A549 (cell line): ENCODE results near the gene CHRNB2. TPM values are rescaled to one million over a fixed set of nuclear protein-coding genes. Genes with fewer than 3 reads are reported as not detected.

Source experiments
- ATAC-seq, 2 experiments: fragments of 200-7000 bp in 1 of 2; fragments of >200 bp in 1 of 2; cut with Nextera tagmentation in 1 of 2; cut with Tn5 transposase in 1 of 2; 3 replicates each; pipeline versions ENCODE4 v1.8.0 to v1.9.1; 2018 to 2020; ENCODE audit warnings: mild to moderate bottlenecking in 1 of 2, moderate library complexity in 1 of 2
- CTCF ChIA-PET: fragments of 300-600 bp; sonication (Branson Sonifier 250); formaldehyde crosslinking; extraction: SDS; loops from one replicate; lab custom pipeline; 2021; ENCODE audit warnings: antibody characterized with exemption, inconsistent platforms; lab: Yijun Ruan, JAX
- POLR2A ChIA-PET: fragments of 350-600 bp; formaldehyde crosslinking; extraction: SDS; loops from one replicate; lab custom pipeline; 2021; ENCODE audit warnings: antibody characterized with exemption, inconsistent platforms; lab: Yijun Ruan, JAX
- DNase-seq, 2 experiments: peaks; one replicate each; pipeline versions ENCODE4 v3.0.0 to v3.0.0-alpha.2; 2011 to 2016; ENCODE audit warnings: low read depth in 1 of 2, low spot score in 1 of 2
- FAIRE-seq: peaks from 2 replicates; lab custom pipeline; 2011; peaks lifted over from hg19 to GRCh38; lab: Jason Lieb, UNC
- H3K27ac ChIP-seq, 2 experiments: fragments of >200 bp; sonication (Bioruptor Twin); formaldehyde crosslinking; 3 replicates each; pipeline ENCODE4 v1.5.1; 2016 to 2017
- H3K4me1 ChIP-seq: fragments of >200 bp; sonication (Bioruptor Twin); formaldehyde crosslinking; 3 replicates; pipeline ENCODE4 v1.6.1; 2016
- H3K4me2 ChIP-seq: fragments of >200 bp; sonication (Bioruptor Twin); formaldehyde crosslinking; 3 replicates; pipeline ENCODE4 v1.6.1; 2016
- H3K4me3 ChIP-seq: fragments of >200 bp; sonication (Bioruptor Twin); formaldehyde crosslinking; 3 replicates; pipeline ENCODE4 v1.5.1; 2016
- H3K9me3 ChIP-seq: fragments of >200 bp; sonication (Bioruptor Twin); formaldehyde crosslinking; 3 replicates; pipeline ENCODE4 v1.6.1; 2016
- ATOH8 ChIP-seq: fragments of 250-450 bp; sonication (Bioruptor Pico); IDR thresholded peaks from 2 replicates; pipeline ENCODE4 v1.5.0; 2020; ENCODE audit warnings: low read depth, mild to moderate bottlenecking, moderate library complexity
- BHLHE40 ChIP-seq: IDR thresholded peaks from 2 replicates; pipeline ENCODE4 v1.6.1; 2012; ENCODE audit warnings: low read depth, low read length, inconsistent platforms
- CBX8 ChIP-seq: fragments of 200-600 bp; sonication (generic); IDR thresholded peaks from 2 replicates; pipeline ENCODE4 v1.6.1; 2016
- CEBPB ChIP-seq, 2 experiments: fragments of >200 bp in 1 of 2; sonication (Bioruptor Twin) in 1 of 2; formaldehyde crosslinking in 1 of 2; IDR thresholded peaks; 2 replicates each; pipeline ENCODE4 v1.6.1; 2012 to 2016
- EHF ChIP-seq: fragments of 250-450 bp; sonication (Bioruptor Pico); IDR thresholded peaks from 2 replicates; pipeline ENCODE4 v1.5.0; 2020; ENCODE audit warnings: mild to moderate bottlenecking
- ELK1 ChIP-seq: fragments of 150-350 bp; IDR thresholded peaks from 2 replicates; pipeline ENCODE4 v1.6.1; 2014; ENCODE audit warnings: low read depth, mild to moderate bottlenecking, low read length
- FOSB ChIP-seq: fragments of 250-450 bp; sonication (Bioruptor Pico); IDR thresholded peaks from 2 replicates; pipeline ENCODE4 v1.5.0; 2020; ENCODE audit warnings: mild to moderate bottlenecking, moderate library complexity
- FOXS1 ChIP-seq: fragments of 250-450 bp; sonication (Bioruptor Pico); IDR thresholded peaks from 2 replicates; pipeline ENCODE4 v1.5.0; 2020; ENCODE audit warnings: mild to moderate bottlenecking, moderate library complexity
- HDAC2 ChIP-seq: fragments of 200-600 bp; sonication (generic); IDR thresholded peaks from 2 replicates; pipeline ENCODE4 v1.6.1; 2016
- HES2 ChIP-seq: fragments of >200 bp; sonication (Bioruptor Twin); formaldehyde crosslinking; IDR thresholded peaks from 2 replicates; pipeline ENCODE4 v1.6.1; 2016
- HOXA7 ChIP-seq: fragments of 250-450 bp; sonication (Bioruptor Pico); IDR thresholded peaks from 2 replicates; pipeline ENCODE4 v1.5.0; 2020; ENCODE audit warnings: mild to moderate bottlenecking, moderate library complexity
- HOXB5 ChIP-seq: fragments of 250-450 bp; sonication (Bioruptor Pico); IDR thresholded peaks from 2 replicates; pipeline ENCODE4 v1.5.0; 2020; ENCODE audit warnings: mild to moderate bottlenecking, moderate library complexity
- KDM5A ChIP-seq: fragments of 200-600 bp; sonication (generic); IDR thresholded peaks from 2 replicates; pipeline ENCODE4 v1.6.1; 2016; ENCODE audit warnings: antibody characterized with exemption, mild to moderate bottlenecking
- MAX ChIP-seq: IDR thresholded peaks from 2 replicates; pipeline ENCODE4 v1.6.1; 2012
- MYC ChIP-seq: IDR thresholded peaks from 2 replicates; pipeline ENCODE4 v1.6.1; 2012; ENCODE audit warnings: mild to moderate bottlenecking, inconsistent platforms, low read length, improper control_type of control experiment, borderline replicate concordance
- NR3C1 ChIP-seq: fragments of >200 bp; sonication (Bioruptor Twin); formaldehyde crosslinking; IDR thresholded peaks from 3 replicates; pipeline ENCODE4 v1.6.1; 2017
- RAD21 ChIP-seq, 2 experiments: fragments of >200 bp in 1 of 2; sonication (Bioruptor Twin) in 1 of 2; formaldehyde crosslinking in 1 of 2; IDR thresholded peaks in 1 of 2; conservative IDR thresholded peaks in 1 of 2; 2 replicates in 1 of 2; 3 replicates in 1 of 2; pipeline ENCODE4 v1.6.1; 2012 to 2018; ENCODE audit warnings: inconsistent platforms in 1 of 2
- RFX5 ChIP-seq: fragments of 450-650 bp; IDR thresholded peaks from 2 replicates; pipeline ENCODE4 v1.7.1; 2014; ENCODE audit warnings: antibody characterized with exemption, mild to moderate bottlenecking, moderate library complexity
- TFCP2L1 ChIP-seq: fragments of 250-450 bp; sonication (Bioruptor Pico); IDR thresholded peaks from 2 replicates; pipeline ENCODE4 v1.5.0; 2021; ENCODE audit warnings: mild to moderate bottlenecking
- ZFP36 ChIP-seq: fragments of 450-650 bp; IDR thresholded peaks from 2 replicates; pipeline ENCODE4 v1.6.1; 2014; ENCODE audit warnings: borderline replicate concordance; ENCODE audit not compliant: partially characterized antibody
- WGBS: methylation state at CpG from one replicate; pipeline ENCODE4 v1.1.6; 2017; ENCODE audit errors: missing lambda C conversion rate; 5-methylcytosine and 5-hydroxymethylcytosine counted together
- polyA plus RNA-seq, 4 experiments: library from polyadenylated mRNA; depleted of rRNA in 3 of 4; stranded (reverse); fragments of >200 nt; fragmentation: RNase III in 1 of 4; extraction: RNeasy Plus Mini Kit Qiagen cat#74134 plus additional on column Dnase treatment in 1 of 4; gene quantifications; 2 replicates in 3 of 4; 3 replicates in 1 of 4; pipeline ENCODE4 v1.2.3, GENCODE V29; 2011 to 2017

The CHRNB2 gene
- polyA plus RNA-seq, 2 of the 4 experiments (the other 2 are of a cell fraction), result 0.21 TPM

GRCh38 chr1:154621875-154622274 lies 54.3 kb downstream of the CHRNB2 start:
- TF ChIP-seq CEBPB (IDR thresholded peaks at IDR 0.05), result no peak
- no peak for TF ChIP-seq RAD21 (conservative IDR thresholded peaks at IDR 0.05 in 1 of 2, IDR thresholded peaks at IDR 0.05 in 1 of 2)
- TF ChIP-seq HES2, result no peak
- TF ChIP-seq HOXB5 (CRISPR knock-in tag), result no peak
- no peak for TF ChIP-seq KDM5A
- TF ChIP-seq MAX, result no peak
- DNase-seq, result no peak
- 84% methylated on average over 5 of the region's 5 CpGs for WGBS
- Histone ChIP-seq H3K27ac (no peak overlapping the region), H3K9me3 (no peaks in the 10 kb centered on the region), H3K4me1 (peaks cover 6% of the 10 kb centered on the region; the same call in 1 of the 3 replicates), H3K4me3 (no peak overlapping the region), H3K4me2 (no peak overlapping the region)
- CTCF ChIA-PET, result no interaction called here
- POLR2A ChIA-PET, result no interaction called here
- FAIRE-seq, result no peak
- no peak for ATAC-seq

- FAIRE-seq, result no peak
Observed at GRCh38 chr1:154622503-154623039, 55.0 kb downstream of the CHRNB2 start.

GRCh38 chr1:154623358-154623757 lies 55.8 kb downstream of the CHRNB2 start:
- FAIRE-seq, result no peak
- Histone ChIP-seq H3K4me1 (peaks cover 6% of the 10 kb centered on the region; the same call in 1 of the 3 replicates), H3K4me2 (no peak overlapping the region), H3K9me3 (no peaks in the 10 kb centered on the region), H3K27ac (no peak overlapping the region), H3K4me3 (no peak overlapping the region)
- WGBS, result 86% methylated on average over 3 of the region's 3 CpGs
- ATAC-seq, result no peak
- ChIA-PET CTCF (interaction anchor here (0.9 to 1.7 kb wide), 3 partner anchors 46 to 313 kb away, joined by 4 to 5 read pairs (median 4); partner anchors contain the start of gene PMVK), POLR2A (no interaction called here)
- no peak for DNase-seq
- TF ChIP-seq ATOH8 (CRISPR knock-in tag) (no peak), FOXS1 (CRISPR knock-in tag) (no peak), MAX (no peak), HDAC2 (no peak), EHF (CRISPR knock-in tag) (no peak), CBX8 (no peak), NR3C1 (no peak), BHLHE40 (no peak), HOXA7 (CRISPR knock-in tag) (no peak), RFX5 (no peak), TFCP2L1 (no peak), FOSB (CRISPR knock-in tag) (no peak)

More at GRCh38 chr1:154622503-154623039, 55.0 kb downstream of the CHRNB2 start:
- DNase-seq, result no peak
- no peak overlapping the region for H3K4me3 ChIP-seq
- POLR2A ChIA-PET, result no interaction called here
- peaks cover 6% of the 10 kb centered on the region; the same call in 1 of the 3 replicates for H3K4me1 ChIP-seq
- no peak overlapping the region for H3K4me2 ChIP-seq
- no peak overlapping the region for H3K27ac ChIP-seq
- ATAC-seq, result no peak
- CTCF ChIA-PET, result no interaction called here
- H3K9me3 ChIP-seq, result no peaks in the 10 kb centered on the region
- no peak for TF ChIP-seq MYC
- TF ChIP-seq ELK1, result no peak
- no peak for TF ChIP-seq ZFP36
- TF ChIP-seq, all 56 proteins: peak for 0
